Measurements from ENCODE around the gene ARL4C.

DNA sequence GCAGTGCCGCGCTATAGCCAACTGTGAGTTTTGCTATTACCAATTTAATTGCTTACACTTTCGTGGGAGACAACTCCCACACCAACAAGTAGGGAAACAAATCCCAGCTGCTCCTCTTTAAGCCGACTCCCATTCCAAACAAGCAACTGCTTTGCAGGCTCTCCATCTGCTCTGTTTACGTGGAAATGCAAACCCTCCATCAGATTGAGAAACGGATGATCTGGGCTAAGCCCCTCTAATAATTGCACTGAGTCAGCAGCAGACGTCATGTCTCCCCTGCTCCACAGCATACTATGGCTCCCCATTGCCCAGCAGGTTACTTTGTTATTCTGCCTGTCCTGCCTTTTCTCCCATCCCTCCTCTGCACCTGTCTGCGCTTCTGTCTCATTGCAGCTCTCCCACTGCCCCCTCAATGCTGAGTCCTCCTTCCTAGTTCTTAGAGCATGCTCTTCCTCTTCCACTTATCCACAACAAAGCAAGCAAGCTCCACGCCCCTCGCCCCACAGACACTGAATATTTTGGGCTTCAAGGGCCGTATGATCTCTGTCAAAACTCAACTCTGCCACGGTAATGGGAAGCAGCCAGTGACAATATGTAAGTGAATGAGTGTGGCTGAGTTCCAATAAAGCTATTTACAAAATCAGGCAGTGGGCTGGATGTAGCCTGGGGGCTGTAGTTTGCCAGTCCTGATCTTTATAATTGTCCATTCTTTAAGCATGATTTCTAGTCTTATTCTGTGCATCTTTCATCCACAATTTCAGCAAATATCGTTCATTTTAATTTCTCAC is 39.5 kb upstream of the ARL4C start:
- TF ChIP-seq, protein P1, sequence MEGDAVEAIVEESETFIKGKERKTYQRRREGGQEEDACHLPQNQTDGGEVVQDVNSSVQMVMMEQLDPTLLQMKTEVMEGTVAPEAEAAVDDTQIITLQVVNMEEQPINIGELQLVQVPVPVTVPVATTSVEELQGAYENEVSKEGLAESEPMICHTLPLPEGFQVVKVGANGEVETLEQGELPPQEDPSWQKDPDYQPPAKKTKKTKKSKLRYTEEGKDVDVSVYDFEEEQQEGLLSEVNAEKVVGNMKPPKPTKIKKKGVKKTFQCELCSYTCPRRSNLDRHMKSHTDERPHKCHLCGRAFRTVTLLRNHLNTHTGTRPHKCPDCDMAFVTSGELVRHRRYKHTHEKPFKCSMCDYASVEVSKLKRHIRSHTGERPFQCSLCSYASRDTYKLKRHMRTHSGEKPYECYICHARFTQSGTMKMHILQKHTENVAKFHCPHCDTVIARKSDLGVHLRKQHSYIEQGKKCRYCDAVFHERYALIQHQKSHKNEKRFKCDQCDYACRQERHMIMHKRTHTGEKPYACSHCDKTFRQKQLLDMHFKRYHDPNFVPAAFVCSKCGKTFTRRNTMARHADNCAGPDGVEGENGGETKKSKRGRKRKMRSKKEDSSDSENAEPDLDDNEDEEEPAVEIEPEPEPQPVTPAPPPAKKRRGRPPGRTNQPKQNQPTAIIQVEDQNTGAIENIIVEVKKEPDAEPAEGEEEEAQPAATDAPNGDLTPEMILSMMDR (IDR thresholded peaks at IDR 0.05): no peak
- TF ChIP-seq POLR2A (IDR thresholded peaks at IDR 0.05): no peak

Data from body of pancreas (tissue), 4 donors.